DOHH2 (cell line): ENCODE data around the gene CACNA2D2.

Experiments
- EZH2phosphoT487 ChIP-seq: fragments of 200-600 bp; sonication (generic); IDR thresholded peaks from 2 replicates; pipeline ENCODE4 v1.6.1; 2017; ENCODE audit warnings: borderline replicate concordance, mild to moderate bottlenecking, antibody characterized with exemption, low read length, moderate library complexity, mixed read lengths
- TF ChIP-seq, protein P1 (sequence below): fragments of 200-600 bp; sonication (generic); IDR thresholded peaks from one replicate; pipeline ENCODE4 v1.5.1; 2014; ENCODE audit warnings: antibody characterized with exemption, mild to moderate bottlenecking, low read depth, low read length; ENCODE audit not compliant: poor library complexity, severe bottlenecking

DNA sequence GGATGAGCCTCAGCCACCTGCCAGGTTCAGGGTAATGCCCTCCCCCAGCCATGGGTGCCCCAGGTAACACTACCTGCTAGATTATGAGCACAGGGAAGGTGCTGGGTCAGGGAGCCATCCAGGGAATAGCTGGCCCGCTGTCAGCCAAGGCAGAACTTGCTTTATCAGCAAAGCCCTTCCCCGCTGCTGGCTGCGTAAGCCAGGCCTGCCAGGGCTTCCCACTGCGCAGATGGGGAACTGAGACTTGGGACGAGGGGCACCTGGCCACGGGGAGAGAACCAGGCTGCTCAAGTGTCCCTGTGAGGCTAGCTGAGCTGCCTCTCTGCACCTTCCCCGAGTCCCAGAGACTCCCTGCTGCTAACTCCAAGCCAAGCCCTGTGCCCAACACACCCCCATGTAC, 45.4 kb downstream of the CACNA2D2 start:
- TF ChIP-seq, protein P1, sequence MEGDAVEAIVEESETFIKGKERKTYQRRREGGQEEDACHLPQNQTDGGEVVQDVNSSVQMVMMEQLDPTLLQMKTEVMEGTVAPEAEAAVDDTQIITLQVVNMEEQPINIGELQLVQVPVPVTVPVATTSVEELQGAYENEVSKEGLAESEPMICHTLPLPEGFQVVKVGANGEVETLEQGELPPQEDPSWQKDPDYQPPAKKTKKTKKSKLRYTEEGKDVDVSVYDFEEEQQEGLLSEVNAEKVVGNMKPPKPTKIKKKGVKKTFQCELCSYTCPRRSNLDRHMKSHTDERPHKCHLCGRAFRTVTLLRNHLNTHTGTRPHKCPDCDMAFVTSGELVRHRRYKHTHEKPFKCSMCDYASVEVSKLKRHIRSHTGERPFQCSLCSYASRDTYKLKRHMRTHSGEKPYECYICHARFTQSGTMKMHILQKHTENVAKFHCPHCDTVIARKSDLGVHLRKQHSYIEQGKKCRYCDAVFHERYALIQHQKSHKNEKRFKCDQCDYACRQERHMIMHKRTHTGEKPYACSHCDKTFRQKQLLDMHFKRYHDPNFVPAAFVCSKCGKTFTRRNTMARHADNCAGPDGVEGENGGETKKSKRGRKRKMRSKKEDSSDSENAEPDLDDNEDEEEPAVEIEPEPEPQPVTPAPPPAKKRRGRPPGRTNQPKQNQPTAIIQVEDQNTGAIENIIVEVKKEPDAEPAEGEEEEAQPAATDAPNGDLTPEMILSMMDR, result no peak
- TF ChIP-seq EZH2phosphoT487, result no peak
